K562 (cell line): Measurements from ENCODE around the gene INTS6L. TPM values are rescaled to one million over a fixed set of nuclear protein-coding genes. Genes with fewer than 3 reads are reported as not detected.
A peak's percentile ranks its signal among the peaks of the same experiment; 100 is the strongest.

Source experiments
- ATAC-seq: fragments of 200-7000 bp; cut with Tn5 transposase; 3 replicates; pipeline ENCODE4 v1.9.1; 2020; ENCODE audit warnings: moderate library complexity
- BruUV-seq: library from RNA; stranded (reverse); fragments of 400-500 nt; replicated peaks from 2 replicates; lab custom pipeline; 2021; lab: Mats Ljungman, UMichigan
- CTCF ChIA-PET: fragments of 300-600 bp; formaldehyde crosslinking; extraction: SDS; loops from one replicate; lab custom pipeline; 2021; ENCODE audit warnings: low intra/inter-chr PET ratio; lab: Yijun Ruan, JAX
- POLR2A ChIA-PET: fragments of 300-600, 350-650 bp; sonication (Branson Sonifier 250); formaldehyde crosslinking; extraction: SDS; loops from one replicate; lab custom pipeline; 2021; ENCODE audit warnings: antibody characterized with exemption, inconsistent platforms; lab: Yijun Ruan, JAX
- DNase-seq, 4 experiments: peaks; one replicate each; pipeline versions ENCODE4 v3.0.0 to v3.0.0-alpha.2; 2011 to 2018; ENCODE audit warnings: low spot score in 3 of 4, mixed read lengths in 3 of 4; ENCODE audit errors: extremely low read depth in 1 of 4
- FAIRE-seq: peaks from 2 replicates; lab custom pipeline; 2011; peaks lifted over from hg19 to GRCh38; lab: Jason Lieb, UNC
- H2AFZ ChIP-seq: 2 replicates; pipeline ENCODE4 v1.6.0; 2011; ENCODE audit warnings: low read depth, low read length, control low read depth, inconsistent platforms
- H3K27ac ChIP-seq: fragments of 200-600 bp; 3 replicates; pipeline ENCODE4 v1.8.0; 2011; ENCODE audit warnings: low read depth, mild to moderate bottlenecking, control low read depth, inconsistent platforms, low read length, moderate library complexity, mixed read lengths; ENCODE audit errors: extremely low read depth
- H3K27me3 ChIP-seq, 2 experiments: fragments of 300-600 bp in 1 of 2; 2 replicates in 1 of 2; 3 replicates in 1 of 2; pipeline versions ENCODE4 v1.6.0 to v1.8.0; 2011; ENCODE audit warnings: inconsistent platforms in 2 of 2, low read length in 2 of 2, mild to moderate bottlenecking in 1 of 2, mixed read lengths in 1 of 2, moderate library complexity in 1 of 2; ENCODE audit not compliant: control insufficient read depth in 2 of 2, insufficient read depth in 2 of 2
- H3K36me3 ChIP-seq: fragments of 300-600 bp; 3 replicates; pipeline ENCODE4 v1.8.0; 2011; ENCODE audit warnings: mild to moderate bottlenecking, low read length, inconsistent platforms; ENCODE audit not compliant: control insufficient read depth, insufficient read depth
- H3K4me1 ChIP-seq, 2 experiments: fragments of 200-600 bp in 1 of 2; replicated peaks in 1 of 2; 2 replicates in 1 of 2; 3 replicates in 1 of 2; pipeline versions ENCODE4 v1.5.1 to v1.8.0; 2011; ENCODE audit warnings: inconsistent platforms in 2 of 2, low read length in 2 of 2, mild to moderate bottlenecking in 1 of 2, mixed read lengths in 1 of 2, moderate library complexity in 1 of 2; ENCODE audit not compliant: control insufficient read depth in 2 of 2, insufficient read depth in 2 of 2
- H3K4me2 ChIP-seq: 2 replicates; pipeline ENCODE4 v1.6.1; 2011; ENCODE audit warnings: low read length, control low read depth, inconsistent platforms, mixed read lengths; ENCODE audit not compliant: insufficient read depth
- H3K4me3 ChIP-seq: fragments of 200-600 bp; sonication (generic), shearing (Covaris generic); 2 replicates; pipeline ENCODE4 v1.5.1; 2016; ENCODE audit warnings: control low read depth, inconsistent platforms
- H3K79me2 ChIP-seq: fragments of 200-600 bp; 3 replicates; pipeline ENCODE4 v1.8.0; 2011; ENCODE audit warnings: low read length, inconsistent platforms; ENCODE audit not compliant: control insufficient read depth, insufficient read depth
- H3K9ac ChIP-seq, 2 experiments: 2 replicates each; pipeline versions ENCODE4 v1.6.0 to v1.6.1; 2011; ENCODE audit warnings: low read depth in 2 of 2, low read length in 2 of 2, control low read depth in 1 of 2, inconsistent platforms in 1 of 2, mild to moderate bottlenecking in 1 of 2, mixed read lengths in 1 of 2; ENCODE audit not compliant: insufficient read depth in 1 of 2
- H3K9me1 ChIP-seq: one replicate; pipeline ENCODE4 v1.6.0; 2011; ENCODE audit warnings: inconsistent platforms, mild to moderate bottlenecking, low read length, moderate library complexity; ENCODE audit not compliant: control insufficient read depth, insufficient read depth
- H3K9me3 ChIP-seq: replicated peaks from 2 replicates; pipeline ENCODE4 v1.5.1; 2011; ENCODE audit warnings: low read depth, low read length, inconsistent platforms; ENCODE audit not compliant: control insufficient read depth, insufficient read depth
- H4K20me1 ChIP-seq: replicated peaks from 2 replicates; pipeline ENCODE4 v1.6.1; 2011; ENCODE audit warnings: low read length, inconsistent platforms, mixed read lengths; ENCODE audit not compliant: control insufficient read depth, insufficient read depth
- ADNP ChIP-seq: fragments of 200-800 bp; sonication (Bioruptor generic); IDR thresholded peaks from 2 replicates; pipeline ENCODE4 v1.6.1; 2016; ENCODE audit warnings: missing genetic modification characterization, missing compliant biosample characterization
- CEBPB ChIP-seq: fragments of 450-650 bp; IDR thresholded peaks from 2 replicates; pipeline ENCODE4 v1.6.1; 2016; ENCODE audit warnings: missing genetic modification characterization, missing compliant biosample characterization
- EGR1 ChIP-seq: fragments of 450-650 bp; conservative IDR thresholded peaks from 2 replicates; pipeline ENCODE4 v1.6.1; 2017; ENCODE audit warnings: mild to moderate bottlenecking
- GATA2 ChIP-seq: sonication (generic); formaldehyde crosslinking; IDR thresholded peaks from 2 replicates; pipeline ENCODE4 v1.4.0; 2020; ENCODE audit warnings: mild to moderate bottlenecking, missing genetic modification reagents
- KDM1A ChIP-seq, 2 experiments: fragments of 450-650 bp; IDR thresholded peaks; 2 replicates each; pipeline ENCODE4 v1.6.1; 2016; ENCODE audit warnings: mild to moderate bottlenecking in 2 of 2
- KLF13 ChIP-seq: fragments of 450-650 bp; IDR thresholded peaks from 2 replicates; pipeline ENCODE4 v1.6.1; 2016; ENCODE audit warnings: missing genetic modification characterization, low read depth, mild to moderate bottlenecking, missing compliant biosample characterization, moderate library complexity, borderline replicate concordance
- MAZ ChIP-seq, 2 experiments: fragments of 450-650 bp in 1 of 2; sonication (generic) in 1 of 2; formaldehyde crosslinking; IDR thresholded peaks in 1 of 2; conservative IDR thresholded peaks in 1 of 2; 2 replicates each; pipeline versions ENCODE4 v1.4.0 to v1.5.0; 2020; ENCODE audit warnings: mild to moderate bottlenecking in 1 of 2, missing genetic modification reagents in 1 of 2
- POLR2A ChIP-seq: fragments of 450-650 bp; conservative IDR thresholded peaks from 2 replicates; pipeline ENCODE4 v1.6.1; 2016
- RBBP5 ChIP-seq: fragments of 200-600 bp; sonication (generic); IDR thresholded peaks from 2 replicates; pipeline ENCODE4 v1.6.1; 2012; ENCODE audit warnings: borderline replicate concordance, mild to moderate bottlenecking, low read length, control low read depth, inconsistent platforms; ENCODE audit not compliant: insufficient read depth, poor library complexity, severe bottlenecking
- RBM17 ChIP-seq: fragments of 200-400 bp; formaldehyde crosslinking; IDR thresholded peaks from 2 replicates; pipeline ENCODE4 v1.6.1; 2017; ENCODE audit warnings: low read depth, mild to moderate bottlenecking, low read length, borderline replicate concordance
- RBM39 ChIP-seq: fragments of 200-400 bp; formaldehyde crosslinking; optimal IDR thresholded peaks from 2 replicates; pipeline ENCODE3; 2018; ENCODE audit warnings: low read depth, low read length
- YBX1 ChIP-seq: fragments of 450-650 bp; IDR thresholded peaks from 2 replicates; pipeline ENCODE4 v1.7.1; 2016; ENCODE audit warnings: mild to moderate bottlenecking
- ZNF184 ChIP-seq: sonication (generic); formaldehyde crosslinking; IDR thresholded peaks from 2 replicates; pipeline ENCODE4 v1.5.0; 2020; ENCODE audit warnings: missing genetic modification reagents
- ZNF583 ChIP-seq: fragments of 250-450 bp; sonication (Bioruptor Pico); IDR thresholded peaks from 2 replicates; pipeline ENCODE4 v1.4.0; 2020
- WGBS: fragments of 100-300 bp; shearing (Covaris generic); methylation state at CpG from one replicate; pipeline ENCODE4 v1.1.6; 2016; ENCODE audit warnings: low coverage, mixed read lengths; ENCODE audit not compliant: insufficient coverage; ENCODE audit errors: missing lambda C conversion rate; 5-methylcytosine and 5-hydroxymethylcytosine counted together
- in situ Hi-C: fragments of 300-500 bp; cut with MboI; formaldehyde crosslinking; loops from 4 replicates; pipeline ENCODE4 v1.15.0; 2018; ENCODE audit warnings: inconsistent platforms, mixed read lengths
- intact Hi-C: fragments of 100-400 bp; cut with micrococcal nuclease; formaldehyde crosslinking; loops from 2 replicates; pipeline ENCODE4 v1.14.2; 2022
- polyA plus RNA-seq, 8 experiments: library from polyadenylated mRNA; depleted of rRNA in 4 of 8; stranded (reverse) in 5 of 8; unstranded in 3 of 8; fragments of >200 nt; fragmentation: Nextera tagmentation in 2 of 8; fragmentation: Illumina TruSeq in 1 of 8; extraction: Ambion mirVana in 2 of 8; extraction: Trizol in 1 of 8; gene quantifications; 2 replicates each; pipeline versions ENCODE4 v1.2.1 to v1.2.3, GENCODE V29; 2011 to 2014; ENCODE audit warnings: inconsistent platforms in 1 of 8, missing spikeins in 1 of 8
- total RNA-seq, 7 experiments: library from RNA; depleted of rRNA in 6 of 7; stranded (reverse); fragments of >200 nt in 6 of 7; fragmentation: Illumina TruSeq in 2 of 7; extraction: Trizol in 2 of 7; gene quantifications; 2 replicates each; pipeline versions ENCODE4 v1.2.1 to v1.2.3, GENCODE V29; 2011 to 2021; ENCODE audit warnings: low replicate concordance in 1 of 7
- TF ChIP-seq, protein P1 (sequence below): fragments of 450-650 bp; formaldehyde crosslinking; IDR thresholded peaks from 2 replicates; pipeline ENCODE4 v1.4.0; 2022; ENCODE audit warnings: missing genetic modification characterization
- TF ChIP-seq, protein P2 (sequence below): fragments of 250-450 bp; sonication (Bioruptor Pico); IDR thresholded peaks from 2 replicates; pipeline ENCODE4 v1.4.0; 2020
- TF ChIP-seq, protein P3 (sequence below): sonication (generic); IDR thresholded peaks from 2 replicates; pipeline ENCODE4 v1.6.1; 2016

The INTS6L gene
- total and polyA plus RNA-seq, 9 of the 15 experiments (the other 6 are each of a cell fraction or from before 2014, with no cell fraction given), result 6.1 to 44.9 (median 21.9) TPM

DNA sequence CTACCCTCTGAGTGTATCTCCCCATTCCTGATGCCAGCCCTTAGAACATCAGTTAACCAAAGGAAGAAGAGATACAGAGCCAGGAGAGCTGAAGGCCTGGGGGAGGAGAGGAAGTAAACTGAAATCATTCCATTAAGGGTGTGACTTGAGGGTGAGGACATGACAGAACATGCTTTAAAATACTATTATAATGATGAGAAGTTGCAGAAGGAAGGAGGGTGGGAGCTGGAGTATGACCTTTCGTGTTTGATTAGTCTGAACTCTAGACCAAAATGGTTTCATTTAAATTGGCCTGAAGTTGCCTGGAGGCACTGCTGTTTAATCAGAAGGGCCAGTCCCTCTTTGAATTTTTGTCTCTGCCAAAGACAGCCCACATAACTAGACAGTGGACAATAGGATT, 11.4 kb downstream of the INTS6L start (continued):
- TF ChIP-seq, protein P1, sequence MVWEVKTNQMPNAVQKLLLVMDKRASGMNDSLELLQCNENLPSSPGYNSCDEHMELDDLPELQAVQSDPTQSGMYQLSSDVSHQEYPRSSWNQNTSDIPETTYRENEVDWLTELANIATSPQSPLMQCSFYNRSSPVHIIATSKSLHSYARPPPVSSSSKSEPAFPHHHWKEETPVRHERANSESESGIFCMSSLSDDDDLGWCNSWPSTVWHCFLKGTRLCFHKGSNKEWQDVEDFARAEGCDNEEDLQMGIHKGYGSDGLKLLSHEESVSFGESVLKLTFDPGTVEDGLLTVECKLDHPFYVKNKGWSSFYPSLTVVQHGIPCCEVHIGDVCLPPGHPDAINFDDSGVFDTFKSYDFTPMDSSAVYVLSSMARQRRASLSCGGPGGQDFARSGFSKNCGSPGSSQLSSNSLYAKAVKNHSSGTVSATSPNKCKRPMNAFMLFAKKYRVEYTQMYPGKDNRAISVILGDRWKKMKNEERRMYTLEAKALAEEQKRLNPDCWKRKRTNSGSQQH (CRISPR knock-in tag), result no peak

DNA sequence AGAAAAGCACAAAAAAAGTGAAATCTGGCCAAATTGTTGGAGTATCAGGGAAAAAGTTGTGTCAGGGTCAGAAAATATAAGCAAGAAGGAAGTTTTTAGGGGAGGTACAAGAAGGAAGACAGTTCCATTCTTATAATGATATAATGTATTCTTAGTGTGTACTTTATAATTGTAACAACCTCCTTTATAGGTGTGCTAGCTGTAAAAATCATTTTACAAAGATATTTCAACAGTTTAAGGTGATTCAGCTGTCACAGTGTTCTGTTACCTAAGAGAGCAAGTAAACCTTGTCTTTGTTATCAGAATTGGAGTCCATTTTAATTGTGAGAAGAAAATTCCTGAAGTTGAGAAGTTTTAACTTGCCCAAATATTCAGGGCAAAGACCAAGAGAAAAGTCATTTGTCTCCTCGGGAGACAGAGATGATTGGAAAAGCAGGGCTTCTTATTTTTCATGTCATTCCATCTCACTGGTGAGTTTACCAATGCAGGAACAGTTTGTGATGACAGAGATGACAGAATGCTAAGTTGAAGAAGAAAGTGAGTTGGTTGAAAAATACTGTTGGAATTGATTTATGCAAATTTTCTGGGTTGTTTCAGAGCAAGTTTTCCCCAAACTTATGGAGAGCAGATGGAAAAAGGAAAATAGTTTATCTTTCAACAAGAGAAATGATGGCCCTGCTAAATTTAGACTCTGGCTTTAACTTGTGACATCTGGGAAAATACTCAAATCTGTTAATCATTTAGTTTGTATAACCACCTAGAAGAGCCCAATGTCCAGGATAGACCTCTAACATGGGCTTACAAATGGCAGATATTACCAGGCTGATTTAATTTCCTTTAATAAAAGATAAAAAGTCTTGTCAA, 14.8 kb downstream of the INTS6L start:
- Histone ChIP-seq H3K36me3 (peaks cover 11% of the 10 kb centered on the region), H3K4me1 (peaks cover 6 to 48% of the 10 kb centered on the region in 2 experiments), H3K9ac (peak overlapping the region in 1 of 2 experiments; percentile 26; a peak in 1 of 4 replicates), H3K27ac (peak overlapping the region; percentile 61; the same call in 2 of the 3 replicates), H3K79me2 (peaks cover 88% of the 10 kb centered on the region), H3K4me2 (peak overlapping the region; percentile 47), H3K9me3 (no peaks in the 10 kb centered on the region), H2AFZ (no peak overlapping the region), H3K4me3 (no peak overlapping the region), H4K20me1 (no peaks in the 10 kb centered on the region), H3K9me1 (no peaks in the 10 kb centered on the region), H3K27me3 (no peaks in the 10 kb centered on the region)
- intact Hi-C loops (no loop called here), in situ Hi-C loops (no loop called here)
- WGBS, result 38% methylated on average over 1 of the region's 1 CpG
- DNase-seq (no peak), ATAC-seq (no peak), FAIRE-seq (no peak)
- no TSS peak for BruUV-seq
- CTCF ChIA-PET, result no interaction called here
- POLR2A ChIA-PET, result no interaction called here
- TF ChIP-seq GATA2 (CRISPR knock-in tag) (no peak), YBX1 (no peak), EGR1 (no peak), KLF13 (tag) (no peak), MAZ (CRISPR knock-in tag; conservative IDR thresholded peaks at IDR 0.05 in 1 of 2, IDR thresholded peaks at IDR 0.05 in 1 of 2) (no peak), ZNF184 (CRISPR knock-in tag) (no peak), ZNF583 (CRISPR knock-in tag) (no peak), RBM39 (no peak), POLR2A (no peak), ADNP (tag) (no peak), CEBPB (tag) (no peak), RBM17 (no peak), RBBP5 (no peak), KDM1A (IDR thresholded peaks at IDR 0.05) (no peak)
- TF ChIP-seq, protein P2, sequence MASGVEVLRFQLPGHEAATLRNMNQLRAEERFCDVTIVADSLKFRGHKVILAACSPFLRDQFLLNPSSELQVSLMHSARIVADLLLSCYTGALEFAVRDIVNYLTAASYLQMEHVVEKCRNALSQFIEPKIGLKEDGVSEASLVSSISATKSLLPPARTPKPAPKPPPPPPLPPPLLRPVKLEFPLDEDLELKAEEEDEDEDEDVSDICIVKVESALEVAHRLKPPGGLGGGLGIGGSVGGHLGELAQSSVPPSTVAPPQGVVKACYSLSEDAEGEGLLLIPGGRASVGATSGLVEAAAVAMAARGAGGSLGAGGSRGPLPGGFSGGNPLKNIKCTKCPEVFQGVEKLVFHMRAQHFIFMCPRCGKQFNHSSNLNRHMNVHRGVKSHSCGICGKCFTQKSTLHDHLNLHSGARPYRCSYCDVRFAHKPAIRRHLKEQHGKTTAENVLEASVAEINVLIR (CRISPR knock-in tag), result no peak
- TF ChIP-seq, protein P3, sequence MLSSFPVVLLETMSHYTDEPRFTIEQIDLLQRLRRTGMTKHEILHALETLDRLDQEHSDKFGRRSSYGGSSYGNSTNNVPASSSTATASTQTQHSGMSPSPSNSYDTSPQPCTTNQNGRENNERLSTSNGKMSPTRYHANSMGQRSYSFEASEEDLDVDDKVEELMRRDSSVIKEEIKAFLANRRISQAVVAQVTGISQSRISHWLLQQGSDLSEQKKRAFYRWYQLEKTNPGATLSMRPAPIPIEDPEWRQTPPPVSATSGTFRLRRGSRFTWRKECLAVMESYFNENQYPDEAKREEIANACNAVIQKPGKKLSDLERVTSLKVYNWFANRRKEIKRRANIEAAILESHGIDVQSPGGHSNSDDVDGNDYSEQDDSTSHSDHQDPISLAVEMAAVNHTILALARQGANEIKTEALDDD, result no peak
